ENCODE measurements around the gene DPH1.

DPH1 gene

GRCh38 chr17:2013994-2014317 is 16.0 kb upstream of the DPH1 start:
- Histone ChIP-seq H4K20me1 (ENCODE audit: insufficient read depth) (no peaks in the 10 kb centered on the region), H3K4me3 (IDR thresholded peaks at IDR 0.05; ENCODE audit: insufficient read depth, low read depth, low read length) (no peak overlapping the region), H2AFZ (ENCODE audit: low read depth) (no peak overlapping the region), H3K4me1 (ENCODE audit: low read depth, poor library complexity, severe bottlenecking) (peaks cover 19% of the 10 kb centered on the region), H3K27ac (no peak overlapping the region), H3K27me3 (ENCODE audit: insufficient read depth, low read depth) (peaks cover 3% of the 10 kb centered on the region; the same call in 1 of the 2 replicates), H3K36me3 (ENCODE audit: insufficient read depth) (no peaks in the 10 kb centered on the region), H3K9ac (no peak overlapping the region), H3K4me2 (no peak overlapping the region), H3K79me2 (ENCODE audit: insufficient read depth, low read depth) (no peaks in the 10 kb centered on the region)
- TF ChIP-seq, protein P1, sequence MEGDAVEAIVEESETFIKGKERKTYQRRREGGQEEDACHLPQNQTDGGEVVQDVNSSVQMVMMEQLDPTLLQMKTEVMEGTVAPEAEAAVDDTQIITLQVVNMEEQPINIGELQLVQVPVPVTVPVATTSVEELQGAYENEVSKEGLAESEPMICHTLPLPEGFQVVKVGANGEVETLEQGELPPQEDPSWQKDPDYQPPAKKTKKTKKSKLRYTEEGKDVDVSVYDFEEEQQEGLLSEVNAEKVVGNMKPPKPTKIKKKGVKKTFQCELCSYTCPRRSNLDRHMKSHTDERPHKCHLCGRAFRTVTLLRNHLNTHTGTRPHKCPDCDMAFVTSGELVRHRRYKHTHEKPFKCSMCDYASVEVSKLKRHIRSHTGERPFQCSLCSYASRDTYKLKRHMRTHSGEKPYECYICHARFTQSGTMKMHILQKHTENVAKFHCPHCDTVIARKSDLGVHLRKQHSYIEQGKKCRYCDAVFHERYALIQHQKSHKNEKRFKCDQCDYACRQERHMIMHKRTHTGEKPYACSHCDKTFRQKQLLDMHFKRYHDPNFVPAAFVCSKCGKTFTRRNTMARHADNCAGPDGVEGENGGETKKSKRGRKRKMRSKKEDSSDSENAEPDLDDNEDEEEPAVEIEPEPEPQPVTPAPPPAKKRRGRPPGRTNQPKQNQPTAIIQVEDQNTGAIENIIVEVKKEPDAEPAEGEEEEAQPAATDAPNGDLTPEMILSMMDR (conservative IDR thresholded peaks at IDR 0.05; ENCODE audit: low read depth, low read length): no peak

DNA sequence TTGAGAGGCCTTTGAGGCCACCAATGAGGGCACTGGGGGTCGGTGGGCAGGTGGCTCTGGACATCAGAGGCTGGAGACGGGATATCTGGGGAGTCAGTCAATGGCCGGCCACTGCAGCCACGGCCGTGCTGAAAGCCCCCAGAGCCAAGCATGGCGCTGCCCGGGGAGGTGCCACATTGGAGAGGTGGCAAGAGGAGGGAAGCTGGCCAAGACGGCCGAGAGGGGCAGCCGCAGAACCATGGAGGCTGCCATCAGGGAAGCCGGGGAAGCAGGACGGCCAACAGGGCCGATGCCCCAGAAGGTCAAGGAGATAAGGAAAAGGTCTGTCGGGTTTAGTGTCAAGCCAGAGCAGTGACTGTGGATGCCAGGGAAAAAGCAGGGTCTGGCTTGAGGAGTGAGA is 14.6 kb upstream of the DPH1 start:
- TF ChIP-seq, protein P1 (conservative IDR thresholded peaks at IDR 0.05; ENCODE audit: low read depth, low read length): no peak
- H3K4me2 ChIP-seq: no peak overlapping the region

DNA sequence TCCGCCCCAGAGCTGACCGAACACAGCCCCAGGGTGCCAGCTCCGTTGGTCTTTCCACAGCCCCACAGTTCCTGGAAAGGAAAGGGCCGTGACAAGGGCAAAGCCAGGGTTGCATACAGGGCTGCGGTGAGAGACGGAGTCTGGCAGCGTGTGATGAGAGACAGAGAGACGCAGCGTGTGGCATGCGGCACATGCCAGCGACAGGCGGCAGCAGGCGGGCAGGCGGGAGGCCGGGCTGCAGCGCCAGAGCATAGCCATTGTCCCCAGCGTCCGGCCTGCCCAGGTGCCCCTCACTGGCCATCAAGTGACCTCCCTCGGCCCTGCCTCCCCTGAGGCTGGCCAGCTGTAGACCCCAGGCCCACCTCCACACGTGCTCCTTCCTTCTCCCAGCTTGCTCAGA is 13.5 kb upstream of the DPH1 start:
- Histone ChIP-seq H4K20me1 (ENCODE audit: insufficient read depth) (no peaks in the 10 kb centered on the region), H3K4me1 (ENCODE audit: low read depth, poor library complexity, severe bottlenecking) (peaks cover 19% of the 10 kb centered on the region), H3K9ac (no peak overlapping the region), H3K4me3 (IDR thresholded peaks at IDR 0.05; ENCODE audit: insufficient read depth, low read depth, low read length) (no peak overlapping the region), H3K27me3 (ENCODE audit: insufficient read depth, low read depth) (peaks cover 12% of the 10 kb centered on the region; the same call in 1 of the 2 replicates), H3K36me3 (ENCODE audit: insufficient read depth) (no peaks in the 10 kb centered on the region), H3K27ac (no peak overlapping the region), H3K79me2 (ENCODE audit: insufficient read depth, low read depth) (no peaks in the 10 kb centered on the region), H2AFZ (ENCODE audit: low read depth) (no peak overlapping the region), H3K4me2 (no peak overlapping the region)
- TF ChIP-seq, protein P1 (conservative IDR thresholded peaks at IDR 0.05; ENCODE audit: low read depth, low read length): no peak

More for the DNA sequence above, 14.6 kb upstream of the DPH1 start:
- H3K36me3 ChIP-seq (ENCODE audit: insufficient read depth): no peaks in the 10 kb centered on the region
- no peaks in the 10 kb centered on the region for H3K79me2 ChIP-seq (ENCODE audit: insufficient read depth, low read depth)
- H3K4me1 ChIP-seq (ENCODE audit: low read depth, poor library complexity, severe bottlenecking): peaks cover 19% of the 10 kb centered on the region
- no peaks in the 10 kb centered on the region for H4K20me1 ChIP-seq (ENCODE audit: insufficient read depth)
- H3K4me3 ChIP-seq (IDR thresholded peaks at IDR 0.05; ENCODE audit: insufficient read depth, low read depth, low read length): no peak overlapping the region
- no peak overlapping the region for H3K27ac ChIP-seq
- H3K27me3 ChIP-seq (ENCODE audit: insufficient read depth, low read depth): peaks cover 3% of the 10 kb centered on the region; the same call in 1 of the 2 replicates
- no peak overlapping the region for H3K9ac ChIP-seq
- H2AFZ ChIP-seq (ENCODE audit: low read depth): no peak overlapping the region

GRCh38 chr17:2017274-2017941 is 12.5 kb upstream of the DPH1 start:
- peaks cover 19% of the 10 kb centered on the region for H3K4me1 ChIP-seq (ENCODE audit: low read depth, poor library complexity, severe bottlenecking)
- peak overlapping the region; percentile 71 for H2AFZ ChIP-seq (ENCODE audit: low read depth)
- no peak overlapping the region for H3K4me3 ChIP-seq (IDR thresholded peaks at IDR 0.05; ENCODE audit: insufficient read depth, low read depth, low read length)
- TF ChIP-seq, protein P1 (conservative IDR thresholded peaks at IDR 0.05; ENCODE audit: low read depth, low read length): no peak
- no peaks in the 10 kb centered on the region for H3K36me3 ChIP-seq (ENCODE audit: insufficient read depth)
- H3K79me2 ChIP-seq (ENCODE audit: insufficient read depth, low read depth): no peaks in the 10 kb centered on the region
- H4K20me1 ChIP-seq (ENCODE audit: insufficient read depth): no peaks in the 10 kb centered on the region
- H3K27me3 ChIP-seq (ENCODE audit: insufficient read depth, low read depth): peaks cover 12% of the 10 kb centered on the region; the same call in 1 of the 2 replicates
- H3K9ac ChIP-seq: peak overlapping the region; percentile 42; the same call in 1 of the 2 replicates
- peak overlapping the region; percentile 24; the same call in 1 of the 2 replicates for H3K27ac ChIP-seq
- peak overlapping the region; percentile 82 for H3K4me2 ChIP-seq
